Neuronal stem cell (in vitro differentiated cells): ENCODE results near the gene TSEN15.

Experiments
- DNase-seq: peaks from one replicate; pipeline ENCODE4 v3.0.0-alpha.2; 2013; ENCODE audit warnings: low spot score
- H2AFZ ChIP-seq: one replicate; pipeline ENCODE4 v1.6.1; 2013; ENCODE audit warnings: mild to moderate bottlenecking, low read length, inconsistent platforms
- H2AK5ac ChIP-seq: 2 replicates; pipeline ENCODE4 v1.6.1; 2013; ENCODE audit warnings: low read depth, mild to moderate bottlenecking, inconsistent platforms, low read length, moderate library complexity, mixed read lengths
- H2BK120ac ChIP-seq: 2 replicates; pipeline ENCODE4 v1.6.1; 2013; ENCODE audit warnings: low read depth, mild to moderate bottlenecking, inconsistent platforms, low read length, moderate library complexity, mixed read lengths
- H2BK12ac ChIP-seq: one replicate; pipeline ENCODE4 v1.6.1; 2013; ENCODE audit warnings: low read length, inconsistent platforms
- H2BK15ac ChIP-seq: 2 replicates; pipeline ENCODE4 v1.6.1; 2013; ENCODE audit warnings: mild to moderate bottlenecking, low read length, inconsistent platforms, mixed read lengths
- H2BK5ac ChIP-seq: one replicate; pipeline ENCODE4 v1.6.1; 2013; ENCODE audit warnings: inconsistent platforms, mild to moderate bottlenecking, low read length, moderate library complexity
- H3K14ac ChIP-seq: one replicate; pipeline ENCODE4 v1.6.1; 2013; ENCODE audit warnings: low read length, inconsistent platforms
- H3K18ac ChIP-seq: 2 replicates; pipeline ENCODE4 v1.6.1; 2013; ENCODE audit warnings: low read length, inconsistent platforms
- H3K23ac ChIP-seq: 2 replicates; pipeline ENCODE4 v1.6.1; 2013; ENCODE audit warnings: low read depth, mild to moderate bottlenecking, mixed read lengths, low read length, inconsistent platforms; ENCODE audit not compliant: poor library complexity
- H3K27ac ChIP-seq: replicated peaks from 3 replicates; pipeline ENCODE4 v1.5.1; 2013; ENCODE audit warnings: low read length, inconsistent platforms
- H3K27me3 ChIP-seq, 3 experiments: 2 replicates each; pipeline ENCODE4 v1.6.1; 2013; ENCODE audit warnings: low read length in 3 of 3, mild to moderate bottlenecking in 2 of 3, inconsistent platforms in 1 of 3, low read depth in 1 of 3, mixed read lengths in 1 of 3, moderate library complexity in 1 of 3; ENCODE audit not compliant: control insufficient read depth in 3 of 3, insufficient read depth in 3 of 3
- H3K36me3 ChIP-seq, 2 donors: replicated peaks in 1 of 2; 2 replicates each; pipeline ENCODE4 v1.6.1; 2013; ENCODE audit warnings: low read length in 2 of 2; ENCODE audit not compliant: control insufficient read depth in 2 of 2, insufficient read depth in 2 of 2
- H3K4ac ChIP-seq: 2 replicates; pipeline ENCODE4 v1.6.1; 2013; ENCODE audit warnings: inconsistent platforms, mild to moderate bottlenecking, low read length, moderate library complexity
- H3K4me1 ChIP-seq, 2 donors: 1 replicate in 1 of 2; 2 replicates in 1 of 2; pipeline ENCODE4 v1.6.1; 2013; ENCODE audit warnings: low read length in 2 of 2, low read depth in 1 of 2; ENCODE audit not compliant: control insufficient read depth in 2 of 2, insufficient read depth in 1 of 2
- H3K4me2 ChIP-seq: one replicate; pipeline ENCODE4 v1.6.1; 2013; ENCODE audit warnings: mild to moderate bottlenecking, low read length, inconsistent platforms; ENCODE audit not compliant: insufficient read depth, poor library complexity, severe bottlenecking
- H3K4me3 ChIP-seq, 2 donors: 2 replicates each; pipeline ENCODE4 v1.5.1; 2013; ENCODE audit warnings: low read length in 2 of 2, mild to moderate bottlenecking in 2 of 2, inconsistent platforms in 1 of 2, moderate library complexity in 1 of 2
- H3K79me1 ChIP-seq: one replicate; pipeline ENCODE4 v1.6.1; 2013; ENCODE audit warnings: low read depth, mild to moderate bottlenecking, inconsistent platforms, low read length, moderate library complexity
- H3K9ac ChIP-seq: one replicate; pipeline ENCODE4 v1.6.1; 2013; ENCODE audit warnings: mild to moderate bottlenecking, low read depth, low read length, inconsistent platforms; ENCODE audit not compliant: poor library complexity
- H3K9me3 ChIP-seq, 2 donors: replicated peaks in 1 of 2; 2 replicates each; pipeline versions ENCODE3 to v1.6.1; 2013; ENCODE audit warnings: low read length in 2 of 2, mild to moderate bottlenecking in 2 of 2, inconsistent platforms in 1 of 2, low read depth in 1 of 2, mixed read lengths in 1 of 2, moderate library complexity in 1 of 2; ENCODE audit not compliant: control insufficient read depth in 2 of 2, insufficient read depth in 1 of 2
- H4K8ac ChIP-seq: one replicate; pipeline ENCODE4 v1.6.1; 2013; ENCODE audit warnings: low read depth, mild to moderate bottlenecking, inconsistent platforms, low read length, moderate library complexity
- H4K91ac ChIP-seq: one replicate; pipeline ENCODE4 v1.6.1; 2013; ENCODE audit warnings: low read length, low read depth, mild to moderate bottlenecking, inconsistent platforms; ENCODE audit not compliant: poor library complexity
- WGBS, 2 donors: extraction: QIAGEN DNeasy Blood & Tissue Kit; methylation state at CpG; one replicate each; pipeline ENCODE4 v1.1.7; 2013; ENCODE audit warnings: missing lambda C conversion rate in 2 of 2, mixed read lengths in 1 of 2; ENCODE audit not compliant: insufficient read length in 2 of 2, insufficient replicate concordance in 1 of 2; ENCODE audit errors: extremely low coverage in 2 of 2; 5-methylcytosine and 5-hydroxymethylcytosine counted together

Gene TSEN15

GRCh38 chr1:184116287-184116686 lies 64.8 kb downstream of the TSEN15 start:
- Histone ChIP-seq H2BK5ac (no peak overlapping the region), H3K9ac (no peak overlapping the region), H3K9me3 (no peaks in the 10 kb centered on the region), H2AFZ (peak overlapping the region; percentile 1), H2BK12ac (no peak overlapping the region), H2BK120ac (no peak overlapping the region), H3K4me1 (peaks cover 0 to 5% of the 10 kb centered on the region in 2 donors), H4K91ac (no peak overlapping the region), H3K23ac (no peak overlapping the region), H3K4ac (no peak overlapping the region), H3K27me3 (no peaks in the 10 kb centered on the region), H3K27ac (no peak overlapping the region), H3K79me1 (no peaks in the 10 kb centered on the region), H3K4me3 (no peak overlapping the region), H3K14ac (no peak overlapping the region), H4K8ac (no peak overlapping the region), H3K4me2 (no peak overlapping the region), H2AK5ac (no peak overlapping the region), H3K36me3 (peaks cover 0 to 1% of the 10 kb centered on the region in 2 donors), H3K18ac (no peak overlapping the region), H2BK15ac (no peak overlapping the region)
- WGBS, 2 donors, result no CpG with 5 or more reads among the region's 2 CpGs
- DNase-seq, result no peak

- H4K8ac ChIP-seq, result no peak overlapping the region
- no peak overlapping the region for H3K4ac ChIP-seq
- H3K79me1 ChIP-seq, result no peaks in the 10 kb centered on the region
- no peak overlapping the region for H3K9ac ChIP-seq
- no peak overlapping the region for H2BK120ac ChIP-seq
- H2BK5ac ChIP-seq, result no peak overlapping the region
- H3K18ac ChIP-seq, result no peak overlapping the region
- no peaks in the 10 kb centered on the region for H3K27me3 ChIP-seq
- no peak overlapping the region for H2AFZ ChIP-seq
- no peak overlapping the region for H3K4me3 ChIP-seq
- H3K14ac ChIP-seq, result no peak overlapping the region
- peaks cover 0 to 1% of the 10 kb centered on the region in 2 donors for H3K36me3 ChIP-seq
- no peak overlapping the region for H2BK15ac ChIP-seq
- H3K4me2 ChIP-seq, result no peak overlapping the region
- no CpG with 5 or more reads among the region's 2 CpGs for WGBS, 2 donors
- H4K91ac ChIP-seq, result no peak overlapping the region
- no peak overlapping the region for H2BK12ac ChIP-seq
- H3K27ac ChIP-seq, result no peak overlapping the region
- H3K9me3 ChIP-seq, result no peaks in the 10 kb centered on the region
- H3K4me1 ChIP-seq, result peaks cover 0 to 5% of the 10 kb centered on the region in 2 donors
- no peak for DNase-seq
- H2AK5ac ChIP-seq, result no peak overlapping the region
- no peak overlapping the region for H3K23ac ChIP-seq
These were observed 66.5 kb downstream of the TSEN15 start for GRCh38 chr1:184118046-184118445.
